NCI-H524 (cell line): ENCODE data around the gene NINJ2.

ENCODE experiments used
- DNase-seq, 2 experiments: peaks; one replicate each; lab custom pipeline; 2025; lab: John Stamatoyannopoulos, UW

The NINJ2 gene

DNA sequence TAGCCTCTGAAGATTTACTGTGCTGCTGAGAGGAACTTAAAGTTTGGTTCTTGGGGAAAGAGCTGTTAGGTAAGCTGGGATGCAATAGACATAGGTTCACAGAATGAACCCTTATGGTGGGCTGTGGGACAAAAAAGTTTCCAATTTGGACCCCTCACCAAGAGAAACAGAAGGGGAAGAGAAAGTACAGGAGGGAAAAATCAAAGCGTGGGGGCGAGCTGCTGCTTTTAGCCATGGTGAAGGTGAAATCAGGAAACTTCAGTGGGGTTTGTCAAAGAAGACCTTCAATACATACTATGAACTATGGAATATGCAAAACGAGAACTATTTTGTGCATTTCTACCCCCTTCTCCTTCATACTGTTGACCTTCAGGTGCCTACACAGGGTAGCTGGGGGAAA is 10.6 kb upstream of the NINJ2 start:
- DNase-seq: no peak

GRCh38 chr12:669576-669945 is 6.3 kb upstream of the NINJ2 start:
- DNase-seq: no peak

DNA sequence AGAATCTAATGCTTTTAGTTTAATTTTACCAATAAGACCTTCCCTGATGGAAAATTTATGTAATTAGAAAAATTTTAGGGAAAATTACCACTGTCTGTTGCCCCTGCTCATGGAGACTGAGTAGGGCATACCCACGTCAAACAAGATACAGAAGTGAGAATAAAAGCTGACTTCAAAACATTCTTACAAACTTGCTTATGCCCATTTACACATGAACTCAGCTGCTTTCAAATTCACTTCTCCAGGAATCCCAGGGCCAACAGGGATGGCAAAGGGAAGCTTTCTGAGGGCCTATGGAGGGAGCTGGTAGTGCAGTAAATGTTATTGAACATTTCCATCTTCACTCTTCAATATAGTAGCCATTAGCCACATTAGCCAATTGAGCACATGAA is 4.8 kb upstream of the NINJ2 start:
- DNase-seq: no peak

DNA sequence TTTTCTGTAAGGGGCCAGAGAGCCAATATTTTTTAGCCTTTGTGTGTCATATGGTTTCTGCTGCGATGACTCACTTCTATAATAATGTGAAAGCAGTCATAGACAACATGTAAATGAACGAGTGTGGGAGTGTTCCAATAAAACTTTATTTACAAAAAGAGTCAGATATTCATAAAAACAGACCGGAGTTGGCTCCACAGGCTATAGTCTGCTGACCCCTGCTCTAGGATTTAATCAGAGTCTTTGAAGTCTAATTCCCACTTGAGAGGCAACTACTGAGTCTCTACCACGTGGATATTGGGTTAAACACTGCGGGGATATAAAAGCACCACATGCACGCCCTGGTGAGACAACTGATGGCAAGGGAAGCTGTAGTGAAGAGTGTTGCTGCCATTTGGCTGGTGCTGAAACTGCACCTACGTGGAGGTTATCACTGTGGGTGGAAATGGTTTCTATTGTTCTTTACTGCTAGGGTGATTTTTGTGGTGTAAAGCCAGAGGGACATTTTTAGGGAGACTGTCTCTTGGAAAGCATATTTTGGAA is 3.6 kb upstream of the NINJ2 start:
- DNase-seq: no peak

DNA sequence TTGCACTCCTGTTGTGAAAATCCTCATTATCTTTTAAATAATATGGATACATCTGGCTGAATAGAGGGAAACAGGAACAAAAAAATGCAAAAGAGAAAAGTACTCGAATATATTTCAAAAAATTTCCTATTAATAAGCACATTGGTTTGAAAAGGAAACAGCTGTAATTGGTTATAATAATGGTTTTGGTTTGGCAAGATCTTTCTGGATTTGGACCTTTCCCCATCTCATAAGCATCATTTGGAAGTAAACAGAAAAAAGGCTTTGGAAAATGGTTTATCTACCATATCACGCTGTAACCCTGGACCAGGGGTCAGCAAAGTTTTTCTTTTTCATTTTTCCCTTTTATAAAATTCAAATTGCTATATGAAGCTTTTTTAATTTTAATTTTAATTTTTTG is 2.8 kb upstream of the NINJ2 start:
- no peak for DNase-seq

GRCh38 chr12:664779-665092 is 1.5 kb upstream of the NINJ2 start:
- DNase-seq: no peak

- DNase-seq: no peak
These were observed 982 bp upstream of the NINJ2 start for GRCh38 chr12:664075-664778.

DNA sequence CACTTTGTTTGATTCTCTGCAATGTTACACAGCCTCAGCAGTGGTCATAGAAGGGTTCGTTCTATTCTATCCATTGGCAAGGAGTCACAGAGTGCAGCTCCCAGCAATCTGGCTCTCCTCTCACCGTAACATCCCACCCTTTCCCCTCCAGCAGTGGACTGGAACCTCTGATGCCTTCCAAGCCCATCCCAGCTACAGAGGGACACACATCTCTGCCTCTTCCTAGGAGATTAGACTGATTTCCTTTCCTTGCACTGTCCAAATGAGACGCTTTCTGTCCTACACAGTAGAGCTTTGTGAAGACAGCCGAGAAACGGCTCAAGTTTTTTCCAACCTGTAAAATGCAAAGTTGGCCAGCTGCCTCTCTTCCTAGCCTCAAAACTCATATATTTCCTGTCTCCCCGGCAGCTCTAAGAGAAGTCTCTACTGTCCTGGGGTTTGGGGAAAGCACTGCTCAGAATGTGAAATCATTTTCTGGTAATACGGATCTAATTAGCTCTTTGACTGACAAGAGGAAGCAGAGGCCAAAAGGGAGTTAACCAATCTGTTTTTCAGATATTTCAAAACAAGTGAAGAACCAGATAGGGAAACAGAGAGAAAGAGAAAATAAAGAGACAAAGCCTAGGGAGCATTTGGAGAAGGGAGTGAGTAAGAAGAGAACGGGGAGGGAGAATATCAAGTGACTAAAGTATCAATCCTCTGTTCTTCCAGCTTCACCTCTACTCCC is 516 bp downstream of the NINJ2 start:
- DNase-seq: no peak

GRCh38 chr12:661720-662486 is 1.3 kb downstream of the NINJ2 start:
- DNase-seq: no peak

GRCh38 chr12:659090-659683 is 4.1 kb downstream of the NINJ2 start:
- DNase-seq: peak; percentile 3 to 18

- no peak for DNase-seq
These were observed 12.3 kb downstream of the NINJ2 start for GRCh38 chr12:650983-651382.

- no peak for DNase-seq
These were observed 15.7 kb downstream of the NINJ2 start for GRCh38 chr12:647385-648085.

- no peak for DNase-seq
These were observed 16.5 kb downstream of the NINJ2 start for GRCh38 chr12:646442-647384.

DNA sequence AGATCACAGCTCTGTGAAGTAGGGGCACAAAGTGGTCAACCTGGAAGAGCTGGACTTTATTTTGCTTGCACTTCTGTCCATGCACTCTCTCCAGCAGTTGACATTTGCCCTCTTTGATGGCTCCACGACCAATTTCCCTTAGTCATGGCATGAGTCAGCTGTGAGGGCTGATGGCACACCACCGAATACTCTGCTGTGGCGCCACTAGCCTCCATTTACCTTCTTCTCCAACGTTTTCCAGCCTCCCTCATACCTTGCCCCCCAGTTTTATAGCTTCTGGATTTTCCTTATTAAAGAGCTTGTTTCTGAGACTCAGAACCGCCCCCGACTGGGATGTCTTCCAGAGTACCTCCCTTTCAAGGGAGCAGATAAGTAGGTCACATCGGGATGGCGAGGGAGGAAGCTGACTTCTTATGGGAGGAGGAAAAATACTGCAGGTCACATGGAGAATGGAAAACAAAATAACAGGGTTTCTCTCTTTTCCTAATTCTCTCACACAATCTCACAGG is 17.6 kb downstream of the NINJ2 start:
- no peak for DNase-seq

DNA sequence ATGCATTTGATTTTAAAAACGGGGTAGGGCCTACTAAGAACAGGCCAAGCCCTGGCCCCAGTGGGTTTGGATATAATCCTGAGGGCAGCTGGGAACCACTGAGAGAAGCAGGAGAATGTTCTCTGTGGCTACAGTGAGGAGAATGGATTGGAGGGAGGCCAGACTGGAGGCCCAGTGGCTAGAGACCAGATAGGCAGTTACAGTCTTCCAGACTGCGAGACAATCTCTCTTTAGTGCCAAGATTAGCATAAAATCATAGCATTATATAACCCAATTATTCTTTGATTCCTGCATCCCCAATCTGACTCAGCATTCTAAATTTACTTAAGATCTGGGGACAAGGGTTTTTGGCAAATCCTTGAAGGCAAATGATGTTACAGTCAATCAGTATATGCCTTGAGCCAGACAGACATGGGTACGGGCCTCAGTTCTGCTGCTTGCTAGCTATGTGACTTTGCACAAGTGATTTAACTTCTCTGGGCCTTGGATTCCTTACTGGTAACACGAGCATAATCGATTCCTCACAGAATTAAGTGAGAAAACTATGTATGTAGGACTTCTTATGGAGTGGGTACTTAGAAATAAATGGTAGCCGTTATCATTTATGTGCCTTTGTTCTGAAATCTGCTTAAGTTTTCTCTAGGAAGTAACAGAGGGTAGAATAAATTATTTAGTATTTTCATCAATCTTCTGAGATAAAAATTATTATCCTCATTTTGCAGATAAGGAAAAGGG is 18.3 kb downstream of the NINJ2 start:
- DNase-seq: no peak

GRCh38 chr12:644303-644639 is 19.0 kb downstream of the NINJ2 start:
- DNase-seq: no peak

- no peak for DNase-seq
These were observed 19.6 kb downstream of the NINJ2 start for GRCh38 chr12:643475-644302.

- peak; percentile 5 to 66 for DNase-seq
These were observed 20.4 kb downstream of the NINJ2 start for GRCh38 chr12:642633-643474.
